Cerebellar cortex (tissue), 1 donor: ENCODE data around the gene LEKR1.
"Not testable (repeated sequence)": the region's sequence is repeated elsewhere in the genome, so short reads cannot be mapped to it uniquely, and the experiment has no call there.

Experiments
- DNase-seq: peaks from one replicate; pipeline ENCODE4 v3.0.0-alpha.2; 2015; ENCODE audit warnings: low spot score

Gene LEKR1

DNA sequence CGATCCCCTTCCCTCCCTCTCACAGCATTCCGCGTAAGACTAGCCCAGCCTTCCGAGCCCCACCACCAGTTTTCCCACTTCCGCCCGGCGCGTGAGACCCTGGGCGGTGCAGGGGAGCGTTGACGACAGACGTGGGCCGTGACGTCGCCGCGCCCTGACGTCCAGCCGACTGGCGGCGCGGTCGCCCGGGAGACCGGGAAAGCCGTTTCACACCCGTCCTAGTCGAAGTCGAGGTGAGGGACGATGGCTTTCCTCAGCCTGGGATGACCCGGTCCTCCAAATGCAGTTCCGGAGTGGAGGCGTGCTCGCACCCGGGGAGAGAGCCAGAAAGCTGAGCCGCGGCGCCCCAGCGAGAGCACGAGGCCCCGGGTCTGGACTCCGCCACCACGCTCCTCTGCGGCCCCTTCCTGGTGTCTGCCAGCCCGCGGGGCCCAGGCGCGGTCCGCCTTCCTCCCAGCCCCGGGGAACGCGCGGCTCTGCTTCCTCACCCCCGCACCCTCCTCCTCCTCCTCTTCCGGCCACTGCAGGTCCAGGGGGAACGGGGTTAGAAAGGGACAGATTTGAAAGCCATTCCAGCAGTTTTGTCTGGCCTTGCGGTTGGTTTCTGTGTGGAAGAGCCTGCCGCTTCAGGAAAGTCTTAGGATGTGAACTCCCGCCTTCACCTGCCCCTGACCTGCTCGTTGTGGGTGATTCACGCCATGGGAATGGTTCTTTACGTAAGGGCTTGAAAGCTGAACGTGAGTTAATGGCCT lies at the start of gene LEKR1:
Gene LEKR1, plus strand, starts transcription at position 210 of the 752 bp plus-strand sequence. CDS start 2,977 bp downstream, outside the sequence.
- DNase-seq, result peak; percentile 81

DNA sequence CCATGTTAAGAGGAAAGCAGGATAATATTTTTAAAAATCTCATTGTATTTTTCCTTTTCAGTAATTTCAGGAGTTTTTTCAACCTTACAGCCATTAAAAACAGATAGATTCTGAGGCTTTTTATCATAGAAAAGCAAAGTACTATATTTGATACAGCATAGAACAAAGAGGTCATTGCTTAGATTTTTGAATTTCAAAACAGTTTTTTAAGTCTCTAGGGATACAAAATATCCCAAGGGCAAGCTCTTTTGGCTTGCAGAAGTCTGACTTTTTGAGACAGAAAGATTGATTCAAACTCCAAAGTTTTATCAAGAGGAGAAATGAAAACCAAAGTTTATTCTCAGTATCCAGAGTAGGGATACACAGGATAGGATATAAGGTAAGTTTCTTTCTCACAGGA lies 49.3 kb upstream of the LEKR1 start:
- DNase-seq, result no peak

DNA sequence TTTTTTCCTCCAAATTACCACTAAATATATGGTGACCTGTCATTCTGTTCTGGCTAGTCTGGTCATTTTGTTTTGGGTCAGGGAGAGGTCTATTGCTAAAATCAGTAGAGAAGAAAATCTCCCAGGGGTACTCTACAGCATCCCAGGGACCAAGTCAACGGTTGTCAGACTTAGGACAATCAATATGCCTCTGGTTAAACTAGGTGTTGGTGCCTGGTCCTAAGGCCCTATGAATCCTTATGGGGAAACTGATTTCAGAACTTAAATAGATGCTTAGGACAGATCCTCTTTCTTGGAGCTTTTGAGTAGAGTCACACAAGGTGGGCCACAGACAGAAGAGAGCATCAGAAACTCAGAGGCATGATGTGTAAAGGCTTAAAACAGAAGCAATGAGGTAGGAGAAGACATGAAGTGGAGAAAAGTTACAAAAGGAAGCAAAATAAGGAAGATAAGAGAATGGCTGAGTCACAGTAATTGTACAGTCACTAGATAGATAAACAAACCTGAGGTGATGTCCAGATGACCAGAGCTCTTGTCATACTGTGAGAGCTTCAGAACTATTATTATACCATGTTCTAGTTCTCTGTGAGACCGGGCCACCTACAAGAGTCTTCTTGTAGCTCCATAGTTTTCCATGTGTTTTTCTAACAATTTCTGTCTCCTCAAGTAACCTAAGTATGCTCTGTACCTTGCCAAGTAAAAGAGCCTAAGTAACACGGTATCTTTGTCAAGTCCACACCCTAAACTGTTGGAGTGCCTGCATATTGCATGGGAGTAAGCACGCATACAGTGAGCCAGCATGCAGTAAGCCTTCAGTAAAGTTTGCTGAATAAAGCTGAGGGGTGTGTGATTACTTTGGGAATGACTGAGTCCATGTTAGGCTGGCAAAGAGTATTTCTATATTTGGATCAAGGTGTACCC lies 44.6 kb upstream of the LEKR1 start:
- DNase-seq, result no peak

DNA sequence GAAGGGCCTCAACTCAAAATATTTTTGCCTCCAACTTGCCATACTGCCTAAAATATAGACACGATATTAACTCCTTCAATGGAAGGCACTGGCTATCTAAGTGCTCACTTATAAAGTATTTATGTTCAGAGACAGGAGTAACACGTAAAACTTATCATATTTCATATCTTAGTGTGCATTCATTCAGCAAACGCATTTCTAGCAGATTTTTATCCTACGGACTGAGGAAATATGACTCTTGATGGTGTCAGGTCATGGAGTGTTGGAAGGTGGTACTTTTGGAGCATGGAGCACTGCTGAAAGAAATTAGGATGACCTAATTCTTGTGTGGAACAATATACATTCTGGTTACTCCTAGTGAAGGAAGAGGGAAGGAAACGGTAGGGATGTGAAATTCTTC lies 43.8 kb upstream of the LEKR1 start:
- DNase-seq, result no peak

DNA sequence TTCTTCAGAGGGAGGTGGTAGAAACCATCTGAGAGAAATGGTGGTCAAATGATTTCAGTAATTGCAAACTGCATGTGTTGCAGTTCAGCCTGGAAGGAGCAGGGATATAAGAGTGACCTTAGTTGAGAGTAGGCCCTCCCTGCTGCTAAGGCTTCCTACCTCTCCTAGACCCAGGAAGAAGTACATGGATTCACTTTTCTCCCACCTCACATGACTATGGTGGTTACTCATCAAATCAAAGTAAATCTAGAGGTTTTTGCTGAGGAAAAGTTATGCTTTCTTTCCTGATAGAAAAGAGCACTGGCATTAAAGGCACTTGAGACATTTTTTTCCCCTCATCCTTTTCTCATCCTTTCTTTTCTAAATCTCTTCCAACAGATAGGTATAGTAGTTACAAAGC lies 43.2 kb upstream of the LEKR1 start:
- no peak for DNase-seq

DNA sequence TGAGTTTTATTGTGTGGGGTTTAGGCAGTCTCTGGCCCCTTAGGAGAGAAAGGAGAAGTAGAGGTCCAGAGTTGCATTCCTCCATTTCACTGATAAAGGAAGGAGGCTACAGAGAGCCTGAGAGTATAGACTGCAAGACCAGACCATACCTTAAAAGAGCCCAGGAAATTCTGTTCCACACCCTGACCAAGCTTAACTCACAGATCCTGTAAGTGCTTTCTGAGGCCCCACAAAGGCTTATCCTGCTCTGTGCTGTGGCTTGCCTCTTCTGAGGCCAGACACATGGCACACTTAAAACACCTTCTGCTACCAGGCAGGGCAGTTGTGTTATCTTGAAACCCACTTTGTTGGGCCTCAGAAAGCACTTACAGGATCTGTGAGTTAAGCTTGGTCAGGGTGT lies 39.2 kb upstream of the LEKR1 start:
- DNase-seq, result no peak

DNA sequence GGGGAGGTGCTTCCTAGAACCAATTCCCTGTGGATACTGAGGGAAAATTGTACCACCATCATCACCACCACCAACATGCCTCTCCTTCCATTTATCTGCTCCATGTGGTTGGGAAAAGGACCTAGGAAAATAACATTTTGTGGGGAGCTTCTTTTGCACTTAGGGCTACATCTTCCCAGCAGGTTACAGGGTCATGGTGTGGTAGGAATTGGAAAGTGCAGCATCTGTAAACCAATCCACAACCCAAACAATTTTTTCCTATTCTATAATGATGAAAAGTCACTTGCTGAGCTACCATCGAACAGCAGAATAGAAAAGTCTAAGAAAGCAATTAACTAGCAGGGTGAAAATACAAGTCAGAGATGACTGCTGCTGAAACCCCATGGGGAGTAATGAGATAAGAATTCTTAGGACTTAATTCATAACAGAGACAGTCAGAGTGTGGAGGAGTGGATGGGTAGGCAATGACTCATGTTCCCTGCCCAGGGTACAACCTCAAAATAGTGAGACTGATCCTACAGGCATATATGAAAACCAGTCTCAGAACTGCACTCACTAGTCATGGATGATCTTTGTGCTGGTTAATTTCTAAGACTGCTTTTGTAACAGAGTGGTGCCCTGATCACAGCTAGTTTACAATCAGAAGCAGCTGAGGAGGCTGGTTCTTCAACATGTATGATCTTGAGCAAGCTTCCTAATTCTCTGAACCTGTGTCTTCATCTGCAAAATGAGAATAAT lies 38.1 kb upstream of the LEKR1 start:
- no peak for DNase-seq

DNA sequence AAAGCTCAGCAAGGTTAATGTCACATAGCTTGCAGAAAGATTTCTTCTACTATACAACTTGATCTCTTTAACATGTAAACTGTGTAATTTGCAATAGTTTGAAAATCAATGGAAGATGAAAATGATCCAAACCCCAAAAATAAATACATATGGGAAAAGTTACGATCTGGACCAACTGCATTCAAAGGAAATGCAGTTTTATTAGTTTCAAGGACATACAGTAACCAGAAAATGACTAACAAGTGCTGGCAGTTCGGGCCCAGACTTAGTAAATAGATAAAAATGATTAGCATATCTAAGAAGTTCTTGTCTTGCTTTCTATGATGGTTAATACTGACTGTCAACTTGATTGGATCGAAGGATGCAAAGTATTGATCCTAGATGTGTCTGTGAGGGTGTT lies 37.3 kb upstream of the LEKR1 start:
- no peak for DNase-seq

DNA sequence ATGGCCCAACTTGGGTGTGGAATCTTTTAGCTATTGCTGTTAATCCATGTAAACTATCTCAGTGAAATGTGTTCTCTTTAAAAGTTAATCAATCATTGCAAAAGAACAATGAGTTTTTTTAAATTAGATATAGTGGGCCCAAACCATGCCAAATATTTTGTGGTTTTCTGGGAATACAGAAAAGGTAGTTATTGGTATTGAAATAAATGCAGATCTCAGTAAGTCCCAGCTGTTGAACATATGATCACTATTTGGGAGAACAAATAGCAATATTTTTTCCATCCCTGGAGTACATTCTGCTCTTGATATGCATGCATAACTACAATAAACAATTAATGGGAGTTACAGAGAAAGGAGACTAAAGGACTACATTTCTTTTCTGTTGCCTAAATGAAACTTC lies 36.0 kb upstream of the LEKR1 start:
- DNase-seq, result no peak

DNA sequence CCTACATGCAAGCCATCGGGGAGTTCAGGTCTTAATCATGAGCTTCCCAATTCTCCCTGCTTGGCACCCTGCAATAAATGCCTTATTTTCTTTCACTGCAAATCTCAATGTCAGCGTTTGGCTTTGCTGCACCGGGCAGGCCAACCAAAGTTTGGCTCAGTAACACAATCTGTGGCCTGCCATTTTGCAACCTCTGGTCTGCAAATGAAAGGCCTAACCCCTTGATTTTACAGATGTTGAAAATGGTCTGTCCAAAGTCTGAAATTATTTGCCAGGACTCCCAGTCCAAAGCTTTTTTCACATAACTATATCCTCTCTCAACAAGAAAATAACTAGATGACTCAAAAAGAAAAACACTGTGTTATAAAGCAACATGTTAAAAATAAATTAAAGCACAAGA lies 34.0 kb upstream of the LEKR1 start:
- DNase-seq, result no peak

DNA sequence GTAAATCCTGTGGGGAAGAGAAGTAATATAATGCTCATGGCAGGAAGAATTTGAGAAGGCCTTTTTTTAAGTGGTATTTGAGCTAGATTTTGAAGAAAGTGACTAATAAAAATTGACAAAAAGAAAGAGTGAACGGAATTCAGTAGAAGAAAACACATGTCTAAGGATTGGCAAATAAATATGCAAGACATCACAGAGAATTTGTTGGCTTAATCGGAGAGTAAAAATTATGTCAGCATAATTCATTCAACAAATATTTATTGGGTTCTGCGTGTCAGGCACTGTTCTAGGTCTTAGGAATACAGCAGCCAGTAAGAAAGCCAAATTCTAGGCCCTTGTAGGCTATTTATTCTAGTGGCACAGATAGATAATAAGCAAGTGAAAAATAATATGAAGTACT lies 33.6 kb upstream of the LEKR1 start:
- no peak for DNase-seq

DNA sequence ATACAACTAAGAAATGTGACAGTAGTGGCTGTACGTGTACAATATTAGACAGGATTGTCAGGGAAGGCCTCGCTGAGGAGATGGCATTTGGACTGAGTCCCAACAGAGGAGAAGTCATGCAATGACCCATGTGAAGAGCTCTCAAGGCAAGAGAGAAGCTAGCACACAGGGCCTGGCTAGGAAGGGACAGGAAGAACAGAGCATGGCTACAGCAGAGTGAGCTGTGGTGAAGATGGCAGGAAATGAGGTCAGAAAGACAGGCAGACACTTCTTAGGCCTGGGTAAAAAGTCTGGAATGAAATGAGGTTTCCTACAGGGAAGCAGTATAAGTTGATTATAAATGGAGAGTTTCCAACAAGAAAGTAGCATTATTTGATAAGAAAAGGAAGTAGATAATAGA lies 33.2 kb upstream of the LEKR1 start:
- DNase-seq, result no peak

DNA sequence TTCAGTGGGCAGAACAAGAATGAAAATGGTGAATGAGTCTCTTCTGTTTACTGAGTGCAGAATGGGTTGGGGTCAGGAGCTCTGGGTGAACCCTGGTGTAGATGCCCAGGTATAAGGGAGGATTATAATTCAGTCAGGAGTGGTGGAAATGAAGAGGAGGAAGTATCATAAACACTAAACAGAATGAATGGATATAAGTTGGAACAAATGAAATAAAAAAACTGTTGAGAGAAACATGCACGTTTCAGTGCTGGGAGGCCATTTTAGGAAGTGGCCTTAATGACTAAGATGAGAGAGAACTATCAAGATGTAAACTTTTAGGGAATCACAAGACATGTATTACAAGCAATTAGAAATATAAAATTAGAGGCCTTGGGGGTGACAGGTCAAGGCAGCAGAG lies 32.8 kb upstream of the LEKR1 start:
- DNase-seq, result no peak

DNA sequence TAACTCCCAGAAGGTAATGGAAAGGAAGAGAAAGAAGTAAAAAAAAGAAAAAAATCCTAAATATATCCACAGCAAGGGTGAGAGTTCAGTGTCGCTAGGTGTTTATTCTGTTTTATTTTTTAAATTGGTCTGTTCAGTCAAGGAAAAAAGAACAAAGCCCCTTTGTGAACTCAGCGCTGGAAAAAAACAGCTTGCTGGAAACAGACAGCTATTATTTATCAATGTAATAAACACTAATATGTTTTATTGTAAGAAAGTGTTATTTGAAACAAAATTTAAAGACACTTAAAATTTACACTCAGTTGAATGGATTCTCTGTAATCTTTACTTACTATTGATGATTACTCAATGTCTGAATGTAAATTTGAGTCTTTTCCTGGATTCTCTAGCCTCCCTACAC lies 32.3 kb upstream of the LEKR1 start:
- no peak for DNase-seq

DNA sequence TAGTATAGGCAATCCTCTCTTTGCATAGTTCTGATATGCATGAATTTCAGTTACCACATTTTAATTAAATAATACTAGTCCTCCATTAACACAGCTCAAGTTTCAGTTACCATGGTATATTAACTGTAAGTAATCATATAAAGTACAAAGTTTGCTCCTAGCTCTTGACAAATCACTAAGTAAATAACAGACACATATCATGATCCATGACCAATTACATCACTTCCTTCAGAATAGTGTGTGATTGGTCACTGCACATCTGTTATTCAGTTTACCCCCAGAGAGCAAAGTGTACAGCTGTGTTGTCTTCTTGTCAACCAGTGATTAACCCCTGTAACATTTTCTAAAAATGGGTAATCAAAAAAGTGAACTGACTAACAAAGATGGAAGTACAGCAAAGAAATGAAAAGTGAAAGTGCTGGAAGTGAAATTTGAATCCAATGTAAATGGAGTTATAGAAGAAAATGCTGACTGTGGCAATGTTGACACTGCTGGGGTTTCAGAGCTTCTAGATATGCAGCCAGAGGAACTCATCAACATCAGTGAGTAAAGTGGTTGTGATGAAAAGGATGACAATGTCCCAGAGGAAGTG lies 30.2 kb upstream of the LEKR1 start:
- DNase-seq, result no peak

DNA sequence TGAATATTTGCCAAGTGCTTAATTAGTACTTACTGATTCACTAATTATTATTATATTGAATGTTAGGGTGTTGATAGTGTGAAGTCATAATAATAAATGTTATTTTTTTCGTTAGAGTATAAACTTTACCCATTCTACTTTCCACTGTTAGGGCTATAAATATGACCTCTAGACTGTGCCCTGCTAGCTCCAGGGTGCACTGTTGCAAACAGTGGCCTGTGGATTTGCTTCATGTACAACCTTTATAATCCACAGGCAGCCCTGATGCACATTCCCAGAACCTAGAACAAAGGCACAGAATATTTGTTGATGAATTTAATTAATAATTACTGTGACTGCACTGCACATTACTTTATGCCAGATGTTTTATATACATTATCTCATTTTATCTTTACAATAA lies 28.8 kb upstream of the LEKR1 start:
- DNase-seq, result no peak

DNA sequence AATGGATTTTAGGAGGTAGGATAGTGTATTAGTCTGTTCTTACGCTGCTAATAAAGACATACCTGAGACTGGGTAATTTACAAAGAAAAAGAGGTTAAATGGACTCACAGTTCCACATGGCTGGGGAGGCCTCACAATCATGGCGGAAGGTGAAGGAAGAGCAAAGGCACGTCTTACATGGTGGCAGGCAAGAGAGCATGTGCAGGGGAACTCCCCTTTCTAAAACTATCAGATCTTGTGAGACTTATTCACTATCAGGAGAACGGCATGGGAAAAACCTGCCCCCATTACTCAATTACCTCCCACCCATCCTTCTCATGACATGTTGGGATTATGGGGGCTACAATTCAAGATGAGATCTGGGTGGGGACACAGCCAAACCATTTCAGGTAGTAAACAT lies 25.9 kb upstream of the LEKR1 start:
- not testable (repeated sequence) for DNase-seq

DNA sequence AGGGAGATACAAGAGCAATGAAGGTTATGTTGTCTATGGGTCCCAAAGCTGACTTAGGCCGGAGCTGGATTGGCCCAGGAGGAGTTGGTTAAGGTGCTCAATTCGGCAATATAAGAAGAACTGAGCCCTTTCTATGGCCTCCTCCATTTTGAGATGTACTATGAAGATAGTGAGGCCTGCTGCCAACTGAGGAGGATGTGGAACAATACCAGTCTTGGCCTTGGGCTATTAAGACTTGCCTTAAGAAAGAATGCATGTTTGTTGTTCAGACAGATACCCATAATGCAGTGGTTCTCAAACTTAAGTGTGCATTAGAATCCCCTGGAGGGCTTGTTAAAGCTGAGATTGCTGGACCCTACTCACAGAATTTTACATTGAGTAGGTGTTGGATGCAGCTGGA lies 24.4 kb upstream of the LEKR1 start:
- no peak for DNase-seq

DNA sequence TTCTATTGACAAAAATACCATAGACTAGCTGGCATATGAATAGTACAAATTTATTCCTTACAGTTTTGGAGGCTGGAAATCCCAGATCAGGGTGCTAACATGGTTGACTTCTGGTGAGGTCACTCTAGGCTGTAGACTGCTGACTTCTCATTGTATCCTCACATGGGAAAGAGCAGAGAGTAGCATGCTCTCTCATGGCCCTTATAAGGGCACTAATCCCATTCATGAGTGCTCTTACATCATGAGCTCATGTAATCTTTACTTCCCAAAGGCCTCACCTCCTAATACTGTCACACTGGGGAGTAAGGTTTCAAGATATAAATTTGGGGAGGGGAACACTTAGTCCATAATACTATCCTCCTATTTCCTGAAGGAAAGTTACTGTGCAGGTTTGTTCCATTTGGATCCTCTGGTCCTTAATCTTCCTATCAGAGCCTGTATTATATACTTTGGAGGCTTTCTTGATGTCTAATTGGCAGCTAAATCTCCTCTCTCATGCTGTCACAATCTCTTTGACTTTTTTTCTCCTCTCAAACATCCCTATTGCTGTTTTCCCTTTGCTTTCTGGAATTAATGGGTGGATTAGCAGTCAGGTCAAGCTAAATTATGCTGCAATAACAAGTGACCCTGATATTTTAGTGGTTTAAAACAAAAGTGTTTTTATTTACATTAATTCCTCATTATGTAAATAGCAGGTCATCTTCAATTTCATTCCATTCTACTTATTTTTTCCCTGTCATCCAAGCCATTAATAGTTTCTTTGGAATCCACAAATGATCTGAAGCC lies 23.1 kb upstream of the LEKR1 start:
- no peak for DNase-seq

DNA sequence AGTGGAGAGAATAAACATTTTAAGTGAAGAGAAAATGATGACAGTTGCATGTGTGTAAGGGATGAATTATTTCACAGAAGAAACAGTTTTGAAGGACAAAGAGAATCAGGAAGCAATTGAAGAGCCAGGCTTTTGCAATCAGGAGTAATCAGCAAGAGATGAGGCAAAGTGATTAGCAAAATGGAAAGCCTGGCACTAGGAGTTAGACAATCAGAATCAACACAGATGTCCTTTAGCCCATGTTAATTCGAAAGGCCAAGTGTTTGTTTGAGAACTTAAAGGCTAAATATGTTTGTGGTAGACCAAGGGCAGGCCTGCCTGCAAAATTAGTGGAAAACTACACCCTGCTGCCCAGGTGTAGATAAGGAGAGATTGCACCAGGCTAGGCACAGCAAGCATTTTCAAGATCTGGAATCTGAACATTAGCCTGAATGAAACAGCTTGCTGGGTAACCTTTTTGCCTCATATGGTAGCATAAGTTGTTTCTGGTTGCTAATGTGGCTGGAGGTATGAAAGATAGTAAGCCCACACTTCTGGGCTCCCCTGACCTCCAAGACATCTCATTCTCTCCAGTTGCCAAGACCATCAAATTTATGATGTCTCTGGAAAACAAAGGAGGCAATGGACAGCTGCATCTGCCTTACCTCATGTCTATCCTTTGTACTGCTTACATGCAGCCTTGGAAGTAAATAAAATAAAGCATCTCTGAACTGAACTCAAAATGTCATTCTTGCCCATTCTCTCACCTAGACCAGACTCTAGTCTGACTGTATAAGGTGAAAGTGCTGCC lies 22.0 kb upstream of the LEKR1 start:
- no peak for DNase-seq

DNA sequence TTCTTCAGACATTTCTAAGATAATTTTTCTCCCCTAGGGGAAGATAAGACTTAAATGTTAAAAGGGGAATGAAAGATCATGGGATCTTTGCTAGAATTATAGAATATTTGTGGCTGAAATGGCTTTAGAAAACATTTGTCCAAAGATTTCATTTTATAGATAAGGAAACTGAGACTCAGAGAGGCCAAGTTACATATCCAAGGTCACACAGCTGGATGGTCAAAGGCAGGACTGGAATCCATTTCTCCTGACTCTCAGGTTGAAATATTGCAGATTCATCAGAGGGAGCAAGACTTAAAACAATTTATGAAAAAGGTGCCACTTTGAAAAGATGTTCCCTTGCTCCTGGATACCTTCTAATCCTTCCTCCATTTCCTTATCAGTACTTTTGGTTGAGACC lies 19.5 kb upstream of the LEKR1 start:
- DNase-seq, result no peak
